Left lung (tissue), 10 donors: ENCODE measurements around the gene ITGB5. TPM values are rescaled to one million over a fixed set of nuclear protein-coding genes. Genes with fewer than 3 reads are reported as not detected.

ENCODE experiments used
- ATAC-seq: fragments of 200-7000 bp; cut with Tn5 transposase; one replicate; pipeline ENCODE4 v1.9.1; 2020; ENCODE audit warnings: moderate library complexity
- DNase-seq, 4 donors: peaks; one replicate each; pipeline ENCODE4 v3.0.0-alpha.2; 2013 to 2020
- H3K27ac ChIP-seq, 2 donors: fragments of 200-600 bp; sonication (generic) in 1 of 2; one replicate each; pipeline versions ENCODE4 v1.5.0 to v1.8.0; 2020 to 2021
- H3K27me3 ChIP-seq, 2 donors: fragments of 200-600 bp; sonication (generic) in 1 of 2; one replicate each; pipeline versions ENCODE4 v1.5.0 to v1.8.0; 2020 to 2021
- H3K36me3 ChIP-seq, 2 donors: fragments of 200-600 bp; sonication (generic) in 1 of 2; one replicate each; pipeline versions ENCODE4 v1.5.0 to v1.8.0; 2020 to 2021
- H3K4me1 ChIP-seq, 2 donors: fragments of 200-600 bp; one replicate each; pipeline ENCODE4 v1.8.0; 2021
- H3K4me3 ChIP-seq, 2 donors: fragments of 200-600 bp; sonication (generic) in 1 of 2; one replicate each; pipeline versions ENCODE4 v1.5.0 to v1.8.0; 2020 to 2021; ENCODE audit warnings: mild to moderate bottlenecking in 1 of 2
- H3K9me3 ChIP-seq, 2 donors: fragments of 200-600 bp; sonication (generic) in 1 of 2; one replicate each; pipeline versions ENCODE4 v1.5.0 to v1.8.0; 2020 to 2021
- intact Hi-C, 2 donors: fragments of 100-400 bp; cut with DNase I; formaldehyde crosslinking; loops; one replicate each; pipeline versions ENCODE4 v1.11.2 to v1.14.2; 2022
- polyA plus RNA-seq, 6 donors: library from polyadenylated mRNA; unstranded; fragments of 120-200 nt; gene quantifications; one replicate each; pipeline ENCODE4 v1.2.1, GENCODE V29; 2013; ENCODE audit not compliant: insufficient read length in 6 of 6
- total RNA-seq, 2 donors: library from RNA; stranded (reverse); fragmentation: NEBNext Ultra II Directional; extraction: Animal tissue kit (Norgen Biotek cat#: 25700); gene quantifications; one replicate each; pipeline ENCODE4 v1.2.1, GENCODE V29; 2021
- TF ChIP-seq, protein P1 (sequence below), 2 donors: fragments of 200-600 bp; sonication (generic) in 1 of 2; IDR thresholded peaks; one replicate each; pipeline versions ENCODE4 v1.5.0 to v1.8.0; 2021; ENCODE audit warnings: antibody characterized with exemption in 2 of 2
- donor health status: DM: no; HTN: yes; CAD: no.
- donor health status: DM: no; HTN: no; CAD: no.

ITGB5 gene
- total and polyA plus RNA-seq, 8 donors = 54.8 to 142 (median 67.4) TPM

GRCh38 chr3:124847051-124847450 lies 40.1 kb downstream of the ITGB5 start:
- no peaks in the 10 kb centered on the region for H3K27me3 ChIP-seq
- DNase-seq (no peak), ATAC-seq (no peak)
- TF ChIP-seq, protein P1, sequence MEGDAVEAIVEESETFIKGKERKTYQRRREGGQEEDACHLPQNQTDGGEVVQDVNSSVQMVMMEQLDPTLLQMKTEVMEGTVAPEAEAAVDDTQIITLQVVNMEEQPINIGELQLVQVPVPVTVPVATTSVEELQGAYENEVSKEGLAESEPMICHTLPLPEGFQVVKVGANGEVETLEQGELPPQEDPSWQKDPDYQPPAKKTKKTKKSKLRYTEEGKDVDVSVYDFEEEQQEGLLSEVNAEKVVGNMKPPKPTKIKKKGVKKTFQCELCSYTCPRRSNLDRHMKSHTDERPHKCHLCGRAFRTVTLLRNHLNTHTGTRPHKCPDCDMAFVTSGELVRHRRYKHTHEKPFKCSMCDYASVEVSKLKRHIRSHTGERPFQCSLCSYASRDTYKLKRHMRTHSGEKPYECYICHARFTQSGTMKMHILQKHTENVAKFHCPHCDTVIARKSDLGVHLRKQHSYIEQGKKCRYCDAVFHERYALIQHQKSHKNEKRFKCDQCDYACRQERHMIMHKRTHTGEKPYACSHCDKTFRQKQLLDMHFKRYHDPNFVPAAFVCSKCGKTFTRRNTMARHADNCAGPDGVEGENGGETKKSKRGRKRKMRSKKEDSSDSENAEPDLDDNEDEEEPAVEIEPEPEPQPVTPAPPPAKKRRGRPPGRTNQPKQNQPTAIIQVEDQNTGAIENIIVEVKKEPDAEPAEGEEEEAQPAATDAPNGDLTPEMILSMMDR (IDR thresholded peaks at IDR 0.05) = no peak
- H3K4me3 ChIP-seq = no peak overlapping the region
- intact Hi-C loops = no loop called here
- peaks cover 13 to 15% of the 10 kb centered on the region in 2 donors for H3K4me1 ChIP-seq
- no peak overlapping the region for H3K27ac ChIP-seq
- H3K9me3 ChIP-seq = no peaks in the 10 kb centered on the region
- H3K36me3 ChIP-seq = no peaks in the 10 kb centered on the region

DNA sequence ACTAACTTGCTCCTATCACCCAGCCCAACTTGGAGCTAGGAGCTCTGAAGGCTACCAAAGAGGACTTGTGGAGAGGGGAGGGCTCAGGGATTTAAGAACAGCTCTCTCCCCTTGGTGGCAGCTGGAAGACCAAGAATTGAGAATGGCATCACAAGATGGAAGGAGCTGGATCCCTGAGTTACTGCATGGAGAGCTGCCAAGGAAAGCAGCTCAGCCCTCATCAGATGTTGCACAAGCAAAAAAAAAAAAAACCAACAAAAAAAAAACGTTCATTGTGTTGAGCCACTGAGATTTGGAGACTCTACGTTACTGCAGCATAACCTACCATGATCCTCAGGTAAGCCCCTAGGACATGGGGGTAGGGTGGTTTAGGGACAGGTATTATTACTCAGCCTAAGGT lies 41.0 kb downstream of the ITGB5 start:
- DNase-seq = no peak

GRCh38 chr3:124845406-124845805 lies 41.8 kb downstream of the ITGB5 start:
- Histone ChIP-seq H3K27me3 (no peaks in the 10 kb centered on the region), H3K36me3 (no peaks in the 10 kb centered on the region), H3K4me3 (no peak overlapping the region), H3K9me3 (no peaks in the 10 kb centered on the region), H3K27ac (peak overlapping the region; percentile 45 to 68), H3K4me1 (peaks cover 9 to 11% of the 10 kb centered on the region in 2 donors)
- peak; percentile 89 for ATAC-seq
- TF ChIP-seq, protein P1 (IDR thresholded peaks at IDR 0.05) = no peak
- intact Hi-C loops = no loop called here
- peak in 1 of 4 donors; percentile 44 for DNase-seq

More for the DNA sequence above, 41.0 kb downstream of the ITGB5 start:
- Histone ChIP-seq H3K36me3 (no peaks in the 10 kb centered on the region), H3K27ac (peak overlapping the region; percentile 45 to 68), H3K9me3 (no peaks in the 10 kb centered on the region), H3K4me3 (no peak overlapping the region), H3K27me3 (no peaks in the 10 kb centered on the region), H3K4me1 (peaks cover 11 to 14% of the 10 kb centered on the region in 2 donors)
- TF ChIP-seq, protein P1 (IDR thresholded peaks at IDR 0.05) = no peak
- intact Hi-C loops = no loop called here
- ATAC-seq = peak; percentile 16

DNA sequence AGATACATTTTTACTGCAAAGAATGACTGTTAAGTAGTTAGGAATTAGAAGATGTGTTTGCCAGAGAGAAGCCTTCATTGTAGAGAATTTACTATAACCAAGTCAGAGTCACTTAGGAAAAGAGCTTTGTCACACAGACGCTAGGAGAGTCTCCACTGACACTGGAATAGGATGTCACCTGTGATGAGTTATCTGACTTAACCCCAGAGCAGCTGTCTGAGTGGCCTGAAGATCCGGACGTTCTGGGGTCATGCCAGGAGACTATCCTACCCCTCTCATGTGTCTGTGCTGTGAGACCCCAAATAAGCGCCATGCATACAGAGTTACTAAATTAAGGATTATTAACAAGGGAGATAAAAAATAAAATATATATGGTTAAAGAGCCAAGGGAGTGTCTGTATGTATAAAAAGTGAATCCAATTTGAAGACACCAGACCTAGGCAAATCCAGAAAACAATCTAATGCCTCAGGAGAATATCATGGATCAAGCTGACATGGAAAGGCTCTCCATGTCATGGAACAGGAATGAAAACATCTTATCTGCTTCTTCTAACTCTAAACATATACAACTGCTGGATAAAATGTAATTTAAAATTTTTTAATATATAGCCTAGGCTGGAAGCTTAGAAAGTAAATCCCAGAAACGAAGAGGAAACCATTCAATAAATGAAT lies 43.5 kb downstream of the ITGB5 start:
- no peaks in the 10 kb centered on the region for H3K9me3 ChIP-seq
- H3K36me3 ChIP-seq = no peaks in the 10 kb centered on the region
- H3K27me3 ChIP-seq = no peaks in the 10 kb centered on the region
- peaks cover 9 to 11% of the 10 kb centered on the region in 2 donors for H3K4me1 ChIP-seq
- no peak overlapping the region for H3K4me3 ChIP-seq
- ATAC-seq (no peak), DNase-seq (no peak)
- no peak overlapping the region for H3K27ac ChIP-seq
- TF ChIP-seq, protein P1 (IDR thresholded peaks at IDR 0.05) = no peak
- intact Hi-C loops = no loop called here

DNA sequence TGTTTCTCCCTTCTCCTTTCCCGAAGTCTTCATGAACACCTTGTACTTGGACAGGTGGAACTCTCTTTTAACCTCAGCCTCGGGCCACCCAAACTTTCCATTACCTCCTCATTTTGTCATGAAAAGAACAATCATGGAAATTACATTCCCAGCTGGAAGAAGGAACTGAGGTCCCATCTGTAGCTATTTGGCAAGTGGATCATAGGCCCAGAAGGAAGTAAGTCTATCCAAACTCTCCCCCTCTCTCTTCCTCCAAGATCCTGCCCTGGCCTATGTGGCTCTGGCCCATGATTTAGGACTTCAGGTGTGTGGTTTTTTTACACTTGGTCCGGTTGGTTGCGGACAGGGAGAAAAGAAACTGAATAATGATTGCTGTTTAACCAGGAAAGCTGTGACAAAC lies 44.1 kb downstream of the ITGB5 start:
- Histone ChIP-seq H3K4me1 (peaks cover 11 to 13% of the 10 kb centered on the region in 2 donors), H3K27ac (no peak overlapping the region)
- intact Hi-C loops = no loop called here

More for the DNA sequence above, 44.1 kb downstream of the ITGB5 start:
- H3K9me3 ChIP-seq = no peaks in the 10 kb centered on the region
- H3K36me3 ChIP-seq = no peaks in the 10 kb centered on the region
- ATAC-seq (no peak), DNase-seq (no peak)
- H3K27me3 ChIP-seq = no peaks in the 10 kb centered on the region
- TF ChIP-seq, protein P1 (IDR thresholded peaks at IDR 0.05) = no peak
- no peak overlapping the region for H3K4me3 ChIP-seq
